ENCODE results near the gene RBMS2. TPM values are rescaled to one million over a fixed set of nuclear protein-coding genes. Genes with fewer than 3 reads are reported as not detected.

Gene RBMS2
- total and polyA plus RNA-seq, 9 of the 15 experiments (the other 6 are each of a cell fraction or from before 2014, with no cell fraction given), result 0.08 to 10.5 (median 0.31) TPM

GRCh38 chr12:56628671-56629458, 107.2 kb downstream of the RBMS2 start (continued):
- peak; percentile 44; the same call in 1 of the 2 replicates for TF ChIP-seq MYC (IDR thresholded peaks at IDR 0.05; ENCODE audit: low read depth, low read length)
- TF ChIP-seq MYC (CRISPR knock-in tag; IDR thresholded peaks at IDR 0.05; ENCODE audit: borderline replicate concordance, low read depth), result no peak
- TF ChIP-seq GATA2 (CRISPR knock-in tag; IDR thresholded peaks at IDR 0.05), result peak; percentile 41; the same call in 1 of the 2 replicates
- no peak for TF ChIP-seq XRCC3 (IDR thresholded peaks at IDR 0.05)
- TF ChIP-seq ZNF316 (IDR thresholded peaks at IDR 0.05), result no peak
- TF ChIP-seq DACH1 (IDR thresholded peaks at IDR 0.05; ENCODE audit: partially characterized antibody), result no peak
- no peak for TF ChIP-seq TCF7L2 (IDR thresholded peaks at IDR 0.05; ENCODE audit: low read depth, low read length)
- 0 out of 2 replicates have a peak, but pooled peaks have one; percentile 29 for TF ChIP-seq NR1H2 (CRISPR knock-in tag; IDR thresholded peaks at IDR 0.05)
- TF ChIP-seq RNF2 (IDR thresholded peaks at IDR 0.05), result no peak
- TF ChIP-seq NONO (IDR thresholded peaks at IDR 0.05; ENCODE audit: low read depth in 2 of 2, low read length in 1 of 2), result no peak
- no peak for TF ChIP-seq ZZZ3 (IDR thresholded peaks at IDR 0.05)
- no peak for TF ChIP-seq NCOR1 (IDR thresholded peaks at IDR 0.05)
- TF ChIP-seq, protein P1, sequence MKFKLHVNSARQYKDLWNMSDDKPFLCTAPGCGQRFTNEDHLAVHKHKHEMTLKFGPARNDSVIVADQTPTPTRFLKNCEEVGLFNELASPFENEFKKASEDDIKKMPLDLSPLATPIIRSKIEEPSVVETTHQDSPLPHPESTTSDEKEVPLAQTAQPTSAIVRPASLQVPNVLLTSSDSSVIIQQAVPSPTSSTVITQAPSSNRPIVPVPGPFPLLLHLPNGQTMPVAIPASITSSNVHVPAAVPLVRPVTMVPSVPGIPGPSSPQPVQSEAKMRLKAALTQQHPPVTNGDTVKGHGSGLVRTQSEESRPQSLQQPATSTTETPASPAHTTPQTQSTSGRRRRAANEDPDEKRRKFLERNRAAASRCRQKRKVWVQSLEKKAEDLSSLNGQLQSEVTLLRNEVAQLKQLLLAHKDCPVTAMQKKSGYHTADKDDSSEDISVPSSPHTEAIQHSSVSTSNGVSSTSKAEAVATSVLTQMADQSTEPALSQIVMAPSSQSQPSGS (CRISPR knock-in tag; IDR thresholded peaks at IDR 0.05), result no peak
- TF ChIP-seq, protein P2, sequence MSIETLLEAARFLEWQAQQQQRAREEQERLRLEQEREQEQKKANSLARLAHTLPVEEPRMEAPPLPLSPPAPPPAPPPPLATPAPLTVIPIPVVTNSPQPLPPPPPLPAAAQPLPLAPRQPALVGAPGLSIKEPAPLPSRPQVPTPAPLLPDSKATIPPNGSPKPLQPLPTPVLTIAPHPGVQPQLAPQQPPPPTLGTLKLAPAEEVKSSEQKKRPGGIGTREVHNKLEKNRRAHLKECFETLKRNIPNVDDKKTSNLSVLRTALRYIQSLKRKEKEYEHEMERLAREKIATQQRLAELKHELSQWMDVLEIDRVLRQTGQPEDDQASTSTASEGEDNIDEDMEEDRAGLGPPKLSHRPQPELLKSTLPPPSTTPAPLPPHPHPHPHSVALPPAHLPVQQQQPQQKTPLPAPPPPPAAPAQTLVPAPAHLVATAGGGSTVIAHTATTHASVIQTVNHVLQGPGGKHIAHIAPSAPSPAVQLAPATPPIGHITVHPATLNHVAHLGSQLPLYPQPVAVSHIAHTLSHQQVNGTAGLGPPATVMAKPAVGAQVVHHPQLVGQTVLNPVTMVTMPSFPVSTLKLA (conservative IDR thresholded peaks at IDR 0.05), result peak in 1 of 2 experiments; percentile 68; a peak in 2 of 4 replicates
- TF ChIP-seq MECOM (CRISPR knock-in tag; IDR thresholded peaks at IDR 0.05), result no peak
- TF ChIP-seq, protein P3, sequence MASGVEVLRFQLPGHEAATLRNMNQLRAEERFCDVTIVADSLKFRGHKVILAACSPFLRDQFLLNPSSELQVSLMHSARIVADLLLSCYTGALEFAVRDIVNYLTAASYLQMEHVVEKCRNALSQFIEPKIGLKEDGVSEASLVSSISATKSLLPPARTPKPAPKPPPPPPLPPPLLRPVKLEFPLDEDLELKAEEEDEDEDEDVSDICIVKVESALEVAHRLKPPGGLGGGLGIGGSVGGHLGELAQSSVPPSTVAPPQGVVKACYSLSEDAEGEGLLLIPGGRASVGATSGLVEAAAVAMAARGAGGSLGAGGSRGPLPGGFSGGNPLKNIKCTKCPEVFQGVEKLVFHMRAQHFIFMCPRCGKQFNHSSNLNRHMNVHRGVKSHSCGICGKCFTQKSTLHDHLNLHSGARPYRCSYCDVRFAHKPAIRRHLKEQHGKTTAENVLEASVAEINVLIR (CRISPR knock-in tag; IDR thresholded peaks at IDR 0.05), result no peak
- no peak for TF ChIP-seq ELF4 (CRISPR knock-in tag; IDR thresholded peaks at IDR 0.05)
- peak in 1 of 2 experiments; percentile 86; a peak in 1 of 4 replicates for TF ChIP-seq SIN3A (IDR thresholded peaks at IDR 0.05; ENCODE audit: borderline replicate concordance in 2 of 2, control insufficient read depth in 1 of 2, low read depth in 2 of 2, low read length in 2 of 2)
- no peak for TF ChIP-seq CBX3 (IDR thresholded peaks at IDR 0.05; ENCODE audit: borderline replicate concordance in 1 of 2, low read length in 2 of 2)
- TF ChIP-seq CXXC5 (CRISPR knock-in tag; IDR thresholded peaks at IDR 0.05), result peak; percentile 55
- no peak for TF ChIP-seq RBM25 (IDR thresholded peaks at IDR 0.05; ENCODE audit: low read depth, low read length, severe bottlenecking)
- no peak for TF ChIP-seq MTA2 (IDR thresholded peaks at IDR 0.05; ENCODE audit: low read depth)
- no peak for TF ChIP-seq SRSF9 (IDR thresholded peaks at IDR 0.05; ENCODE audit: borderline replicate concordance, low read depth, low read length)
- TF ChIP-seq MED1 (CRISPR knock-in tag; IDR thresholded peaks at IDR 0.05; ENCODE audit: borderline replicate concordance), result no peak
- TF ChIP-seq ZSCAN32 (CRISPR knock-in tag; IDR thresholded peaks at IDR 0.05), result no peak
- TF ChIP-seq EP400 (IDR thresholded peaks at IDR 0.05), result peak; percentile 51

Measured in K562 (cell line).